HG03159 (cell line): ENCODE results near the gene TP53AIP1.

Experiments
- ATAC-seq: cut with Tn5 transposase; IDR thresholded peaks from one replicate; pipeline ENCODE4 v1.9.1; 2021; ENCODE audit warnings: mild to moderate bottlenecking, moderate library complexity; ENCODE audit not compliant: unreplicated experiment

Gene TP53AIP1

DNA sequence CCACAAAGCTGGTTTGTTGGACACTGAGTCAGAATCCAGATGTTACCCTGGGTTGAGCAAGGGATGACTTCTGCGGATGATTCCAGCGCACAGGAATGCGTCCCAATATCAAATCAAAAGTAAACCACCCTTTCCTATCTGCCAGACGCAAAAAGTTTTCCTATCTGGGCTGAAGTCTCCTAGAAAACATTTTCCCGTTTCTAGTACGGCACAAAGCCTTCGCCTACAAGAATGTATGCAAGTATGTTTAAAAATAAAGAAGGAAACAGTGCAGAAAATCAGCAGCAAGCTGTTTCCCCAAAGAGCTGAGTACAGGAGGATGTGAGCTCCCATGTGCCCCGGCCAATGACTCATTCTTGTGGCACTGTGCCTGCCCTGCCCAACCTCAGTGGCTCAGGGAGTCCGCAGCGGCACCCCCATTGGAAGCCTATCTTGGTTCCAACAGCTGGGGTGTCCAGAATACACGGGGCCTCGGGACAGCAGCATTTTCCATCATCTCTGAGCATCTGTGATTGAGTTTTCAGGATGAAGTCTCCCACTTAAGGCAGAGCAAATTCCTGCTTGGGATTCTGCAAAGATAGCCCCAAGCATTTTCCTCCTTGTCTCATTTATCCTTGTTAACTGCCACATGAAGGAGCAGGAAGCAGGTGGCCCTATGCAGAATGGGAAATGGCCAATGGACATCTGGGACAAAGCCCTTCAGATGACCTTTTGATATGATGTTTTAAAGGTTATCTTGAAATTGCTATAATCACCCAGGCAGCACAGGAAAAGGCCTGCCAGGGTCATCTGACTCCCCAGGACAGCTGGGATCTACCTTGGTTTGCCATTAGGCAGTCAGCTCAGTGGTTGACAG, 34.1 kb downstream of the TP53AIP1 start:
- no peak for ATAC-seq

DNA sequence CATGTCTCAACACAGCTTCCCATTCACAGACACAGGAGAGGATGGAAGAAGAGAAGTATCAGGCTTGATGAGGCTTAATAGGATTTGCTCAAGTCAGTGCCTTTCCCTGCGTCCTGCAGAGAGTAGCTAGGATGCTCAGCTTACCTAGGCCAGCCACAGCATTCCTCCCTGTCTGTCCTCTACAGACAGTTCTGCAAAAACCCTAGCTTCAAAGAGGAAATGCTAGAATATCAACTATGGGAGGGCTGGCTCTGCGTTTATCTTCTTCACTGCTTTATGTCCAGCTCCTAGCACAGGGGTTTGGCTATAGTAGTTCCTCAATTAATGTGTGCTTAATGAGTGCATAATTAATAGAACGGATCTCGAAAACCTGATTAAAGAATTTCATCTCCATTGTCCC, 35.1 kb downstream of the TP53AIP1 start:
- no peak for ATAC-seq

DNA sequence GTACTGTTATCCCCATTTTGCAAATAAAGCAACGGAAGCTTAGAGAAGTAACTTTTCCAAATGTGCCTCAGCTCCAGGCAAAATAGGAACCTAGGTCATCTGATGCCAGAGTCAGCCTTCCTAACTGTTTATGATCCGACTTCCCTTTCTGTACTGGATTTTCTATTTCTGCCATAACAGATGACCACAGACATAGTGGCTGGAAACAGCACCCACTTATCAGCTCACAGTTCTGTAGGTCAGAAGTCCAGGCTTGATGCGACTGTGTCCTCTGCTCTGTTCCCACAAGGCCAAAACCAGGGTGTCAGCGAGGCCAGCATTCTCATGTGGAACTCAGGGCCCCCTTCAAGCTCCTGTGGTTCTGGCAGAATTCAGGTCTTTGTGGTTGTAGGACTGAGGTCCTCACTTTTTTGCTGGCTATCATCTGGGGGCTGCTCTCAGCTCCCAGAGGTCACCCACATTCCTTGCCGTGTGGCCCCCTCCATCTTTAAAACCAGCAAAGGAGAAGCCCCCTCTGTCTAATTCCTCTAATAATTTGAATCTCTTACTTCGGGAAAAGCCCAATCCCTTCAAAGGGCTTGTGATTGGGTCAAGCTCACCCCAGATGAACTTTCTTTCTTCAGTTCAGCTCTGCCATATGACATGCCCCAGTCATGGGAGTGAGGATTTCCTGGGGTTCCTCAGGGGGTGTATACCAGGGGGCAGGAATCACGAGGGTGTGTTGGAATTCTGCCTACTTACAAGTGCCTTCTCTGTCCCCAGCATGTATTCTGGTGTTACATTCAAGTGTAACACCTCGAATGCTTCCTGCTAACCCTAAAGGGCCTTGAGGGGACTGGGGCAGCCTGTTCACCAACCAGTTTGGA, 36.3 kb downstream of the TP53AIP1 start:
- ATAC-seq, result no peak

DNA sequence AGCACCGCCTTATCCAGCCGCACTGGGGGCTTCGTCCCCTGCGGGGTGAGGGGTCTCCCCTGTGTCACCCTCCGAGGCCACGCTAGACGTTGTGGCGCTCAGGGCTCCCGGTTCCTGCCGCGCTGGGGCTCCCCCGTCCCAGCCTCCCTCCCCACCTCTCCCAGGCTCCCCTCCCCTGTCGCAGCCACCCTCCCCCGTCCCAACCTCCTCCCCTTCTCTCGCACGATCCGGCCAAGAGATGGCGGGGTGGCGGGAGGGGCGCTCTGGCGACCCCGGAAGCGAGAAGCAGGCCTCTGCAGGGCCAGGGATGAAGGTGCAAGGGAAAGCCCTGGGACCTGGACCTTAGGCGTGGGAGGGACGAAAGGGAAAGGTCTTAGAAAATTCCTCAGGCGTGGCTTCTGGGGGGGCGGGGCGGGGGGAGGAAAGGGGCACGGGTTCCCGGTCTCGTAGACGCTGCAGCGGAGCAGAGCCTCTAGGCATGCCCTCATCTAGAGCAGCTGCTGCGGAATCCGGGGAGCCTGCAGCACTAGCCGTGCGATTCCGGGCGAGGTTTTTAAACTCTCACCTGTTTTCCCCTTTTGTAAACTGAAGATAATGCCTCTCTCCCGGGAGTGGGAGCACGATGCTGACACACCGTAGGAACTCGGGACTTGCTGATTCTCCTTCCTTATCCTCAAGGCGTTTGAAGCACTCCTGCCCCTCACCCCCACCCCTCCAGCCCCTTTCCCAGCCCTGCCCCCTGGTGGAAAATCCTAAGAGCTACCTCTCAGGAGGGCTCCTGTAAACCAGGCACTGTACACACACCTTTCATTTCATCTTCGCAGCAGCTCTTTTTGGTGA, 37.1 kb downstream of the TP53AIP1 start:
- peak; percentile 50 for ATAC-seq

DNA sequence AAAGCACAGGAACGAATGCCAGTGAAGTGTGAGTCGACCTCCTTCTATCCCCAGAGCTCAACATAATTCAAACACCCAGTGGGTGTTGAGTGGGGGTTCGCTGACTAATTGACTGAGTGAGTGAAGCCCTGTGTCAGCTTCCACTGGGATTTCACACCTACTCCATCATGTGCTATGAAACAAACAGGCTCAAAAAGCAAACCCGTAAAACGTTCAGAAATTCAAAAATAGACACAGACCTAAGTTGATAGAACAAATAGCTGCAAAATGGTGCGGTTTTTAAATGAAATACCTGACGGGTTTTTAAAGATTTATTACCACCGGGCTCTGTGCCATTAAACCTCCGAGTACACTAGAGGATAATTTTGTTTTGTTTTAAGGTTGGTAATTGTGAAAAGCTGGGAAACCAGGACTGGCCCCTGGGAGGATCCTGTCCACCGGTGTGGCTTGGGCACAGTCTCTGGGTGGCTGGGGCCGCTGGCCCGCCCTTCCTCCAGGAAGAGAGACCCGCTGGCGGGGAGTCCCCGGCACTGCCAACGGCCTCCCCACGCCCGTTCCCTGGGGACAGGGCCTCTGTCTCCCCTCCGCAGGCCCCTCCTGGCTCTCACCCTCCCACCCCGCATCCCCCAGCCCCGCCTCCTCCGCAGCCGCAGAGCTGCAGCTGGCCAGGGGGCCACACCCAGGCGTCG, 37.9 kb downstream of the TP53AIP1 start:
- peak; percentile 42 for ATAC-seq

DNA sequence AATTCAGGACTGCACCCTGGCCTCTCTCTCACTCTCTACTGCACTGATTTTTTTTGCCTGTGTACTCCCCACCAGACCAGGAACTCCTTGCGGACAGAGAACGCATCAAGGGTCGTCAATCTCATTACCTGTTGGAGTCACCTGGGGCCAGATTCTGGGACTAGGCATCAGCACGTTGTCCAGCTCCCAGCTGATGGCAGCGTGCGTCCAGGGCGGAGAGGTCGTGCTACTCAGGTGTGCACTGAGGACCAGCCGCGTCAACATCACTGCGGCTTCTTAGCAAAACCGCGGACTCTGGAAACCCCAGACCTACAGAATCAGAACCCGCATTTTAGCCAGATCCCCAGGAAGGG, 38.4 kb downstream of the TP53AIP1 start:
- ATAC-seq, result no peak

DNA sequence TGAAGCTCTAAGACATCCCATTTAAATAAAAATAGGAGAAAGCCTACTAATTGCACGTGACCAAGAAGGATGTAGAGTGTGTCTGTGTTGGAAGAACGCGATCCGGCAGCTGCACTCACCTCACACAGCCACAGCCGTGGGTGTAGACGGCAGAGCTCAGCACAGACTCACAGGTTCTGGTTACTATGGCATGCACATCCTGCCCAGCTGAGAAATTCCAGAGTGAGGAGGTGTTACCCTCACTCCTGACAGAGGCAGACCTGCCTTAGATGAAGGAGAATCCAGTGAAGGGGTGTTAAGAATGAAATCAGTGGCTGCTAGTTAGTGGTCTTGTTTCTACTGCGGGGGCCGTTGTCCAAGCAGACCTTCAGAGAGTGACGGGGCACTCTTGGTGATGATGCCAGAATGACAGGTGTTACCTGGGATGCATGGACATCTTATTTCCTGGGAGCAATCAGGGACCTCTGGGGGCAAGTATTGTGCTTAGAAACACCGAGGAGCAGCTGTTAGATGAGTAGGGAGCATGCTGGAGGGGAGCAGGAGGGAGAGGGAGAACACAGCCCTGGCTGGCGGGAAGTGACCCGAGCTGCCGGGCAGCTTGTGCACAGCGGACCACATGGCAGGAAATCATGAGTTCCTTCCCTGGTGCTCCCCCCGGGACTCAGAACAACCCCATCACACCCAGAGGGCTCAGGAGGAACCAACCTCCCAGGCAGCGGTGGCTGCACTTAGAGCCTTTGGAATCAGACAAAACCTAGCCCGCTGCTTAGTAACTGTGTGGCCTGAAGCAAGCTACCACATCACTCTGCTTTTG, 39.2 kb downstream of the TP53AIP1 start:
- ATAC-seq, result no peak

DNA sequence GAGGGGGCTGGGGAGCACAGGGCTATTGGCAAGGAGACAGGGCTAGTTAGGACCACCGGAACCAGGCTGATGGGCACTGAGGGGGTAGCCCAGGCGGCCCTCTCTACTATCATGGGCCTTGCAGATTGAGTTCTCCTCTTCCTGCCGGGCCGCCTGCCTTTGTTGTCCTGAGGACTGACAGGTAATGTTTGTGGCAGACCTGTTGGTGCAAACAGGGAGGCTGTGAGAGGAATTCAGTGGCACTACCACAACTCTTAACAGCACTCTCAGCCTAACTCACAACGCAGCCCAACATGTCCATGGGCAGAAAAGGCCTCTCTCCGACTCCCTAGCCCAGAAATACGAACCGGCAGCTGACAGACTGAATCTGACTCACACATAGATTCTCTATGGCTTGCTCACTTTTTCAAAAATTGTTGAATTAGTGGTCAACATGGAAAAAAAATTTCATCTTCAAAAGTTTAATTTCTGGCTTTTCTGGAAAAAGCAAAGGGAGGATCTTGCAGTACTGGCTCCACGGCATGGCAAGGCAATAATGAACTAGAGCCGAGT, 40.1 kb downstream of the TP53AIP1 start:
- ATAC-seq, result no peak

DNA sequence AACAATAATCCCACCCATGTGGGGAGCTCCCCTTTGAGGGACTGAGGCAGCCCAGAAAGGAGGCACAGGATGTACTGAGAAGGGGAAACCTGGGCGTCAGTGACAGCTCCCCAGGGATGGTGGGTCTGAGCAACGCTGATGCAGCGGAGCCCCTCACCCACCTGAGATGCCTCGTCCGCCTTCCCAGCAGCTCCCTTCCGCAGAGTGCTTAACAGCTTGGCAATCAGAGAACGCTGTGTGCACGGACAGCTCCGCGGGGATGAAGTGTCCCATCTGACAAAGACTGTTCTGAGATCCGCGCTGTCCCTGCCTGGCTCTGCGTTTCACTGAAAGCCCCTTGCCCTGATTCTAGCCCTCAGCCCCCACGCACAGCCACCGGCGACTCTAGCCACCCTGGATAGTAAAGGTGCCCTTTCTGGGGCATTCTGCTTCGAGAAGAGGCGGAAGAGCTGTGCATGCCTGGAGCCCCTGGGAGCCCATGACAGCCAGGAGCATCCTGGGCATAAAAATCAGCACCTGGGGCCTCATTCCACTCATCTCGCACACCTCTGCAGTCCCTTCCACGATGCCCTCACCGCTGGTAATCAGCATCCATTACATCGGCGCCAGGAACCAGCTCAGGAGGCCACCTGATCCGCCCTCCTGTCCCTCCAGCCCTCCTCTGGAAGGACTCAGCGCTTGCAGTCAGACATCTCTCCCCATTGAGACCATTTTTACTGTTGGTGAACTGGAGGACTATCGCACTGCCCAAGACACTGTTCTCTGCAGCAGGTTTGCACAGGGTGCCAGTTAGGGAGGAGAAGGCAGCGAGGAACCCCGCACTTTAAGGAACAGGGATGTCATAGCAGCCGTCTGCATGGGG, 40.8 kb downstream of the TP53AIP1 start:
- no peak for ATAC-seq

DNA sequence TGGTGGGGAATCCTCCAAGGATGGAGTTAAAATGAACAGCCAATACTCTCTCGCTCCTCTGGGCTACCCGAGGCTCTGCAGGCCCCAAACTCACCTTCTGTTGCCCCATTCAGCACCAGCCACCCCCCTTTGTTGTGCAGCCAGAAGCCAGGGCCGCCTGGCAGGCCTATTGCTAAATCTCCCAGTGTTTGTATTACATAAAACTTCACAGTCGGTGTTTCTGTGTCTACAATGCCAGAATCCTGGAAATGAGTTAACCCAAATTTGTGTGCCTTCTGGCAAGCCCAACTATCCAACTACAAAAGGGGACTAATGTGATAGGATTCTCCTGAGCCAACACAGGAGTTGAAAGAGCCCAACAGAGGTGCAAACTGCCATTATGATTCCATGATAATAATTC, 42.2 kb downstream of the TP53AIP1 start:
- ATAC-seq, result no peak

DNA sequence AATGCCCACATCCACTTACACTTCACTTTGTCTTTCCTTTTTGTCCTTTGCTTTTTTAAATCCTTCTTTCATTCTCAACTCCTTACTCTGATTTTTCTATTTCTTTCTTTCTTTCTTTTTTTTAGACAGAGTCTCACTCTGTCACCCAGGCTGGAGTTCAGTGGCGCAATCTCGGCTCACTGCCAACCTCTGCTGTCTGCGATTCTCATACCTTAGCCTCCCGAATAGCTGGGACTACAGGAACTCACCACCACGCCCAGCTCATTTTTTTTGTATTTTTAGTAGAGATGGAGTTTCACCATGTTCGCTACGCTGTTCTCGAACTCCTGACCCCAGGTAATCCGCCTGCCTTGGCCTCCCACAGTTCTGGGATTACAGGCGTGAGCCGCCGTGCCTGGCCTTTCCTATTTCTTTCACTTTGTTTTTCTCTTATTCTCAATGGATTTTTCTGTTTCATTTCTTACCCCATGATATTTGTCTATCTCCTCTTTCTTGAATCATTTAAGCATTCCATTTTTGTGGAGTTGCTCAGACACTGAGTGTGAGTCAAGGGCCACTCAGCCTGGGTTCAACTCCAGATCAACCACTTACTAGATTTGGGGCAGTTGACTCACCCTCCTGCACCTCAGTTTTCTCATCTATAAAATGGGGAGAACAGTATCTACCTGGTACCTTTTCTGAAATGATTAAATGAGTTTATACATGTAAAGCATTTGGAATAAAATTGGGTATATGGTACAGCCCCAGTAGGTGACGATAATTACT, 43.9 kb downstream of the TP53AIP1 start:
- no peak for ATAC-seq

DNA sequence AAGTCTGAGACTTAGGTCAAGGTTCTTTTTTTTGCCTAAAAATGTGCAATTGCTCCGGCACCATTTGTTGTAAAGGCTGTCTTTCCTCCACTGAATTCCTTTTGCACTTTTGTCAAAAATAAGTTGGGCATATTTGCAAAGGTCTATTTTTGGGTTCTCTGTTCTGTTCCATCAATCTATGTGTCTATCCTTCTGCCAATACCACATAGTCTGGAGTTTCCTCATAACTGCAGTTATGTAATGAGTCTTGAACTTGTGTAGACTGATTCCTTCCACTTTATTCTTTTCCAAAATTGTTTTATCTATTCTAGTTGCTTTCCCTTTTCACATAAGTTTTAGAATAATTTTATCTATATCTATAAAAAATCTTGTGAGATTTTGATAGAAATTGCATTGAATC, 44.8 kb downstream of the TP53AIP1 start:
- no peak for ATAC-seq

DNA sequence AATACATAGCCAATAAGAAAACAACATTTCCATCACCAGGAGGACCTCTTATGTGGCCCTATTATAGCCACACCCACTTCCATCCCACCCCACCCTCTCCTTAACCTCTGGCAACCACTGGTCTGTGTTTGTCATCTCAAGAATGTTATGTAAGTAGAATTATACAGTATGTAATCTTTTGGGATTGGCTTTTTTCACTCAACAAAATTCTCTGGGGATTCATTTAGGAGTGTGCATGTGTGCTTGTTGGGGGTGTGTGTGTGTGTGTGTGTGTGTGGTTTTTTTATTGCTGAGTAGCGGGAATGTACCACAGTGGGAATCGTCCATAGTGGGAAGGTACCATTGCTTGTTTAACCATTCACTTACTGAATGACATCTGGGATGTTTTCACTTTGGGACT, 46.3 kb downstream of the TP53AIP1 start:
- no peak for ATAC-seq

DNA sequence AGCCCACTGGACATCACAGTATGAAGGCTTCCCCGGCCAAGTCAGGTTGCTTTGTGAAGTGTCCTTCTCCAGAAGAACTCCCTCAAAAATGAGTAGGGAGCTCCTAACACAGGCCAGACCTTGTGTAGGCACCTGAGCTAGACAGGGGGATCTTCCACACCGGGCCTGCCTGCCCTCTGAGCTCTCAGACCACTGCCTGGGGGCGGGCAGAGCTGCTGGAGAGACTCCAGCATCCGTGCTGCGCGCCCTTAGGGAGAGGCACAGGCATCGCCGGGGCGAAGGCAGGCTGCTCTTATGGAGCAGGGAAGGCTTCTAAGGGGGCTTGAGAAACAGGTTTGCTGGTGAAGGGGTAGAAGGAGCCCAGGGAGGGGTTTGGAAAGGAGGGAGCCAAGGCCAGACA, 47.1 kb downstream of the TP53AIP1 start:
- no peak for ATAC-seq

DNA sequence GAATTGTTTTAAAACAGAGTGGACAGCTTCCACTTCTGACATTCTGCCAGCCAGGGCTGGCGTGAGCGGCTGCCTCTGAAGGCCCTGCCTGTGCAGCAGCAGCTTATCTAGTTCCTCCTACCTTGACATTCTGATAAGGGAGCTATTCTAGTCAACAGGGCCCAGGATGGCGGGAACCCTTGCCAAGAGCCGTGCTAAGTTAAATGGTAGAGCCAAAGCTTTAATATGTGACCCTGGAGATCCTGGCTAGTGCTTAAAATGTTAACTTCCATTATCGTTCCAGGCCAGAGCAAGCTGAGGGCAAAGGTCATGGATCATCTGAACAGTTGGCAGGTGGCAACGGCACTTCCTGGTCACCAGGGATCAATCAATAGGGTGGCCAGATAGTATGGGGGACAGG, 48.0 kb downstream of the TP53AIP1 start:
- ATAC-seq, result no peak

DNA sequence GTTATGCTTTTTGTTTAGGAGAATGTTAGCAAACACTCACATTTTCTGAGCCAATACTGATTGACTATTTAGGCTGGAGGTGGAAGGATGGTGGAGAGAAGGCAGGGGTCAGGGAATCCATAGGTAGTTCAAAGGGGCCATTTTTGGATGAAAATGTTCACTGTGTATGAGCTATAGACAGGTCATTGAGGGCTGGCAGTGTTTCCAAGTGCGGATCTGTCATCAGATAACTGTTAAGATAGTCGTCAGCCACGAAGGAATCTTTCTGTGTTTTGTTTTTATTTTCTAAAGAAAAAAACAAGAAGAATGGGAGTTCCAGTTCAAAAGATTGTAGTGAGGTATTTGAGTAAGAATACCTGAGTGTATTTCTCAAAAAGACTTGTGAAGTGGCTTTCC, 48.4 kb downstream of the TP53AIP1 start:
- peak; percentile 5 for ATAC-seq

DNA sequence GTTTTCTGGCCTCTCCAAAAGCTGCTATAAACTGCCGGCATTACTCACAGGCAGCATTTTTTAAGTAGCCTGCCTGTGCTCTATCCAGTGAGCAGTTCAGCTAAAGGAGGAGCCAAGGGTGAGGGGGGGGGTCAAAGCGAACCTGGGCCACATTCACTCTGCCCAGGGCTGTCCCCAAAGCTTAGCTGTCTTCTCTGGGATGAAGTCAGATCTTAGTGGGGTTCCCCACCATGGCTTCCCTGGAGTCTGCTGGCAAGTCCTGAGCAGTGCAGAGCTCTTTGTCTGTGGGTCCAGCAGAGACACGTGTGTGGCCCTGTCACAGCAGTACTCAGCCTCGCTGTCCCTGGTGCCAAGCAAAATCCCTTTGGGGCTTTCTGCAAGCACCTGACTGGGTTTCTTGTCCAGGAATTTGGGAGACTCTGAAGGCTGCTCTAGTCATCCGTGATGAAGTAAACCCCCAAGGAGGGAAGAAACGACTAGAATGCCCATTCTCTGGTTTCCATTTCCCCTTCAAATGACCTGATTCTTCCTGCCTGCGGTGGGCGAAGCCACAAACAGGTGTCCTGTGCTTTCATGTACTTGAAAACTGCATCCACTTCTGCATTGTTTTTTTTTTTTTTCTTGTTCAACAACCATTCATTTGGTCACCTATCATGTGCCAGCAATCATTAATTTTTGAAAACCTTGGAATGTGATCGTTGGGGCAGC, 48.9 kb downstream of the TP53AIP1 start:
- ATAC-seq, result peak; percentile 78
